GM10248 (cell line): ENCODE measurements around the gene TTC24.
"Not testable (repeated sequence)": the region's sequence is repeated elsewhere in the genome, so short reads cannot be mapped to it uniquely, and the experiment has no call there.

Experiments
- CTCF ChIA-PET: fragments of 300-600 bp; sonication (Branson Sonifier 250); formaldehyde crosslinking; extraction: SDS; loops from one replicate; lab custom pipeline; 2021; ENCODE audit warnings: antibody characterized with exemption; lab: Yijun Ruan, JAX
- POLR2A ChIA-PET: fragments of 350-650 bp; sonication (Branson Sonifier 250); formaldehyde crosslinking; extraction: SDS; loops from one replicate; lab custom pipeline; 2020; ENCODE audit warnings: antibody characterized with exemption; lab: Yijun Ruan, JAX
- DNase-seq: peaks from one replicate; pipeline ENCODE4 v3.0.0; 2012; ENCODE audit errors: extremely low spot score
- TF ChIP-seq, protein P1 (sequence below): IDR thresholded peaks from 2 replicates; pipeline ENCODE4 v1.5.1; 2012; ENCODE audit warnings: mild to moderate bottlenecking, low read depth; ENCODE audit errors: extremely low read depth, missing control alignments, control extremely low read depth

The TTC24 gene

DNA sequence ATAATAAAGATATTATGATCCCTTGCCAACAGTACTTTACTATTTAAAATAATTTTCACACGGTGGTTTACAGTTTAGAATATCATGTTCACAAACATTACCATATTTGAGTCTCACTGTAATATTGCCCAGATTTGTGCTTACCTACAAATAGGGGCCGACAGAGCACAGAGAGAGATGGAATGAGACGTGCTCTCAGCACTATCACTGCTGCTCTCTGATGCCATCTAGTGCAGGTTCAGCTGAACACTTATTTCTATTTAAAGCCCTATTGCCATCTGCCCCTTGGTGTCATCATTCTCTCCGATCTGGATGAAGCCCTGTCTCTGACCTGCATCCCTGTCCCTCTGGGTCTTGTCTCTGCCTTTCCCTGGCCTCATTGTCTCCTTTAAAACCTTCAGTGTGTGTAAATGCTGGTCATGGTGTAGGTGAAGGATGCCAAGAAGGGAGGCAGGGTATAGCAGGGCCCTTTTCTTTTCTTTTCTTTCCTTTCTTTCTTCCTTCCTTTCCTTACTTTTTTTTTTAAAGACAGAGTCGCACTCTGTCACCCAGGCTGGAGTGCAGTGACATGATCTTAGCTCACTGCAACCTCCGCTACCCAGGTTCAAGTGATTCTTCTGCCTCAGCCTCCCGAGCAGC lies 28.6 kb downstream of the TTC24 start:
- TF ChIP-seq, protein P1, sequence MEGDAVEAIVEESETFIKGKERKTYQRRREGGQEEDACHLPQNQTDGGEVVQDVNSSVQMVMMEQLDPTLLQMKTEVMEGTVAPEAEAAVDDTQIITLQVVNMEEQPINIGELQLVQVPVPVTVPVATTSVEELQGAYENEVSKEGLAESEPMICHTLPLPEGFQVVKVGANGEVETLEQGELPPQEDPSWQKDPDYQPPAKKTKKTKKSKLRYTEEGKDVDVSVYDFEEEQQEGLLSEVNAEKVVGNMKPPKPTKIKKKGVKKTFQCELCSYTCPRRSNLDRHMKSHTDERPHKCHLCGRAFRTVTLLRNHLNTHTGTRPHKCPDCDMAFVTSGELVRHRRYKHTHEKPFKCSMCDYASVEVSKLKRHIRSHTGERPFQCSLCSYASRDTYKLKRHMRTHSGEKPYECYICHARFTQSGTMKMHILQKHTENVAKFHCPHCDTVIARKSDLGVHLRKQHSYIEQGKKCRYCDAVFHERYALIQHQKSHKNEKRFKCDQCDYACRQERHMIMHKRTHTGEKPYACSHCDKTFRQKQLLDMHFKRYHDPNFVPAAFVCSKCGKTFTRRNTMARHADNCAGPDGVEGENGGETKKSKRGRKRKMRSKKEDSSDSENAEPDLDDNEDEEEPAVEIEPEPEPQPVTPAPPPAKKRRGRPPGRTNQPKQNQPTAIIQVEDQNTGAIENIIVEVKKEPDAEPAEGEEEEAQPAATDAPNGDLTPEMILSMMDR = peak; percentile 74
- peak; percentile 70 for DNase-seq
- POLR2A ChIA-PET = no interaction called here
- CTCF ChIA-PET = interaction anchor here (0.6 to 2.9 kb wide), 45 partner anchors 8 to 263 kb away, joined by 3 to 33 read pairs (median 5); partner anchors contain the start of genes HAPLN2, IQGAP3, NAXE and TTC24

DNA sequence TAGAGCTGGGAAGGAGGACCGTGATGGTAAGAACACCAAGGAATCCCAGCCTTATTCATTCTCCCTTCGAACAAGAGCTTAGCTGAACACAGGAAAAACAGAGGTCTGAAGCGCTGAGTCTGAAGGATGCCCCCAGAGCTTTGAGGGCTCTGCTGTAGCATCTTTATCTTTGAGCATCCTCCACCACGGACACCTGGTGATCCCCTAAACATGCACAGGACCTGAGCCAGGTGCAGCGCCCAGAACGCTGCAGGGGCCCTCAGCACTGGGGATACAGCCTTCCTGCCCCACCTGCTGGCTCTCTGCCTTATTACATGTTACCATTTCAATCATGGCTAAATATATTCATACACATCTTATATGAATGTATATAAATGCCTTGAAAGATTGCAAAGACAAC lies 29.5 kb downstream of the TTC24 start:
- CTCF ChIA-PET = interaction anchor here (0.6 to 2.9 kb wide), 41 partner anchors 8 to 264 kb away, joined by 3 to 33 read pairs (median 6); partner anchors contain the start of genes HAPLN2, IQGAP3, NAXE and TTC24
- TF ChIP-seq, protein P1 = peak; percentile 65
- POLR2A ChIA-PET = no interaction called here
- peak; percentile 62 for DNase-seq

DNA sequence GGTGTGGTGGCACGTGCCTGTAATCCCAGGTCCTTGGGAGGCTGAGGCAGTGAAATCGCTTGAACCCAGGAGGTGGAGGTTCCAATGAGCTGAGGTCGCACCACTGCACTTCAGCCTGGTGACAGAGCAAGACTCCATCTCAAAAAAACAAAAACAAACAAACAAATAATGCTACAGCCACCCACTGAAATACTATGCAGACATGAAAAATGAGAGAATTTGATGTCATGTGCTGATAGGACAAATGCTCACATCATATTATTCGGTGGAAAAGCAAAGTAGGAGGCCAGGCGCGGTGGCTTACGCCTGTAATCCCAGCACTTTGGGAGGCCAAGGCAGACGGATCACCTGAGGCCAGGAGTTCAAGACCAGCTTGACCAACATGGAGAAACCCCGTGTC lies 30.5 kb downstream of the TTC24 start:
- POLR2A ChIA-PET, DNase-seq: not testable (repeated sequence)
- CTCF ChIA-PET = interaction anchor here (0.7 to 8.4 kb wide), 4 partner anchors 15 to 225 kb away, joined by 3 to 91 read pairs (median 10); no protein-coding TSS in a partner anchor

DNA sequence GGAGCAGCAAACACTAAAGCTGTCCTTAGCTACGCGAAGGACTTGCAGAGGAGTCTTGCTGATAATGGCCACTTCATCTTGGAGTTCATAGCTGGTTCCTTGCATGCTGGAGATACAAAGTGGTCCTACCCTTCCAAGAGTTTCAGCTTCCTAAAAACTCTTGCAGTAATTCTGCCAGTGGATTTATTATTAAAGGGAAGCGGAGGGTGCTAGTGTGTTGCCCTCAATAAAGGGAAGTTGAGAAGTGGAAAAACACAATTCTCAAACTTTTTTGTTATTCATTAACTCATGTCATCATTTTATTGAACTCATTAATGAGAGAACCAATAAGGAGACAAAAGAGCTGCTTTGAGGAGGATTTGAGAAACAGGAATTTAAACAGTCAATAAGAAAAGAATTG lies 33.1 kb downstream of the TTC24 start:
- POLR2A ChIA-PET = no interaction called here
- no peak for DNase-seq
- TF ChIP-seq, protein P1 = no peak
- CTCF ChIA-PET = interaction anchor here (0.9 to 8.4 kb wide), 16 partner anchors 10 to 227 kb away, joined by 3 to 91 read pairs (median 6); partner anchors contain the start of gene GPATCH4

DNA sequence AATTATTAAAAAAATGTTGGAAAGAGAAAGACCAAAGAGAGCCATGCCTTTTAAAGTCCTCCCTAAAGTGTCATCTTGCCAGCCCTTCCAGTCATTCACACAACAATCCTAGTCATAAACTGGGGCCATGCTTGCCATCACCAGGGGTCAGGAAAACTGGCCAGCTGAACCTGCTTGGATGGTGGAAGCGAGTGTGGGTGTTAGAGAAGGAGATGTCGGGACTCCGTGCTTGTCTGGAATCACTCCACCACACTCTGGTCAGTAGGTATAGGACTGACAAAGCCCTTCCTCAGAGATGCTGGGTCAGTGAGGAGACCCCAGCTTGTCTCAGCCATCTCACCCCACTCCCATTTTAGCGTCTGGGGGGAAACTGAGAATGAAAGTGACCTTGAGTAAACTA lies 36.4 kb downstream of the TTC24 start:
- DNase-seq = no peak
- ChIA-PET CTCF (interaction anchor here (1.9 to 8.4 kb wide), 2 partner anchors 9 to 110 kb away, joined by 4 to 91 read pairs; no protein-coding TSS in a partner anchor), POLR2A (no interaction called here)
- TF ChIP-seq, protein P1 = no peak

DNA sequence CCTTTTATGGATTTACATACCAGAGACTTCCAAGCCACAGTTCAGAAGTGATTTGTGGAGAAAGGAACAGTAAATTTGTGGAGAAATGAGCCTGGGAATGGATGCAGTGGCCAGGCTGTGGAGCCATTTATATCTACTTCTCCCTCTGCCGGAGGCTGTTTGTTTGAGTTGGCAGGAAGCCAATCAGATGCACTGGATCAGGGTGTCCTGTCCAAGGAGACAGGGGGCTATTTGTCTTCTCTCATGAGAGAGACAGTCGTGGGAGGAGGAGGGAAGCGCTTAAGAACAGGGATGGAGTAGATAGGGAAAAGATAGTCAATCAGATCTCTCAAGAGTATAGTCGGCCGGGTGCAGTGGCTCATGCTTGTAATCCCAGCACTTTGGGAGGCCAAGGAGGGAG lies 36.9 kb downstream of the TTC24 start:
- TF ChIP-seq, protein P1 = no peak
- POLR2A ChIA-PET = no interaction called here

More for the DNA sequence above, 36.9 kb downstream of the TTC24 start:
- no peak for DNase-seq
- CTCF ChIA-PET = interaction anchor here (1.0 to 8.4 kb wide), 5 partner anchors 8 to 110 kb away, joined by 3 to 91 read pairs (median 4); no protein-coding TSS in a partner anchor
